OCI-LY3 (cell line): ENCODE data around the gene TRAPPC2L.

Source experiments
- CTCF ChIP-seq: fragments of 200-600, 300-600 bp; sonication (generic); IDR thresholded peaks from 2 replicates; pipeline ENCODE4 v1.5.1; 2014; ENCODE audit warnings: antibody characterized with exemption, low read length, low read depth
- EZH2phosphoT487 ChIP-seq: fragments of 200-600 bp; shearing (Covaris generic); IDR thresholded peaks from 2 replicates; pipeline ENCODE4 v1.6.1; 2018; ENCODE audit warnings: antibody characterized with exemption, mixed run types, low read depth

- TF ChIP-seq CTCF = no peak
- no peak for TF ChIP-seq EZH2phosphoT487
Measured at GRCh38 chr16:88911136-88911945, 54.4 kb downstream of the TRAPPC2L start.
